ENCODE results near the gene ABHD15. TPM values are rescaled to one million over a fixed set of nuclear protein-coding genes. Genes with fewer than 3 reads are reported as not detected.

The ABHD15 gene
- total and polyA plus RNA-seq, 9 of the 15 experiments (the other 6 are each of a cell fraction or from before 2014, with no cell fraction given): 0.85 to 4.2 (median 2.1) TPM

- Histone ChIP-seq H3K27ac (ENCODE audit: extremely low read depth, low read depth, low read length) (no peak overlapping the region), H3K9ac (ENCODE audit: insufficient read depth in 1 of 2, low read depth in 2 of 2, low read length in 2 of 2) (0 out of 4 replicates have a peak overlapping the region, but pooled peaks of 1 of the 2 experiments have one; percentile 4), H3K79me2 (ENCODE audit: control insufficient read depth, insufficient read depth, low read length) (peaks cover 12% of the 10 kb centered on the region), H3K4me3 (no peak overlapping the region), H4K20me1 (replicated peaks; ENCODE audit: control insufficient read depth, insufficient read depth, low read length) (no peaks in the 10 kb centered on the region; the same call in 1 of the 2 replicates), H3K4me2 (ENCODE audit: insufficient read depth, low read length) (no peak overlapping the region), H2AFZ (ENCODE audit: low read depth, low read length) (no peak overlapping the region), H3K9me1 (ENCODE audit: control insufficient read depth, insufficient read depth, low read length) (peaks cover 2% of the 10 kb centered on the region), H3K4me1 (replicated peaks in 1 of 2; ENCODE audit: control insufficient read depth in 2 of 2, insufficient read depth in 2 of 2, low read length in 2 of 2) (peaks cover 6 to 42% of the 10 kb centered on the region in 2 experiments; a peak in 4 of 5 replicates), H3K36me3 (ENCODE audit: control insufficient read depth, insufficient read depth, low read length) (peaks cover 30% of the 10 kb centered on the region; the same call in 1 of the 3 replicates), H3K9me3 (replicated peaks; ENCODE audit: control insufficient read depth, insufficient read depth, low read depth, low read length) (no peaks in the 10 kb centered on the region), H3K27me3 (ENCODE audit: control insufficient read depth in 2 of 2, insufficient read depth in 2 of 2, low read length in 2 of 2) (no peaks in the 10 kb centered on the region)
- WGBS (ENCODE audit: insufficient coverage, low coverage, missing lambda C conversion rate): 89% methylated on average over 11 of the region's 13 CpGs
- no peak for ATAC-seq
- DNase-seq (ENCODE audit: extremely low read depth in 1 of 4, low spot score in 3 of 4): no peak
- BruUV-seq (replicated peaks): no TSS peak
- TF ChIP-seq ZNF695 (CRISPR knock-in tag; IDR thresholded peaks at IDR 0.05) (no peak), NFE2 (IDR thresholded peaks at IDR 0.05; ENCODE audit: low read depth) (no peak), RNF219 (CRISPR knock-in tag; IDR thresholded peaks at IDR 0.05) (no peak), THAP12 (CRISPR knock-in tag; IDR thresholded peaks at IDR 0.05) (no peak), CBX2 (IDR thresholded peaks at IDR 0.05; ENCODE audit: insufficient read depth, low read length, poor library complexity, severe bottlenecking) (no peak), MYNN (IDR thresholded peaks at IDR 0.05) (no peak), MYNN (CRISPR knock-in tag; IDR thresholded peaks at IDR 0.05) (no peak), ZZZ3 (IDR thresholded peaks at IDR 0.05) (no peak), CREM (IDR thresholded peaks at IDR 0.05; ENCODE audit: low read depth) (no peak), TEAD4 (IDR thresholded peaks at IDR 0.05; ENCODE audit: low read length) (no peak), TEAD4 (CRISPR knock-in tag; IDR thresholded peaks at IDR 0.05; ENCODE audit: borderline replicate concordance) (no peak), NONO (IDR thresholded peaks at IDR 0.05; ENCODE audit: low read depth in 2 of 2, low read length in 1 of 2) (no peak), ZNF146 (CRISPR knock-in tag; IDR thresholded peaks at IDR 0.05; ENCODE audit: unreplicated experiment) (no peak), SLC30A9 (CRISPR knock-in tag; IDR thresholded peaks at IDR 0.05) (no peak), RBM14 (IDR thresholded peaks at IDR 0.05; ENCODE audit: borderline replicate concordance, insufficient read depth, low read depth, low read length) (no peak), GATAD2A (IDR thresholded peaks at IDR 0.05) (no peak), TOE1 (IDR thresholded peaks at IDR 0.05; ENCODE audit: borderline replicate concordance) (no peak), TOE1 (CRISPR knock-in tag; IDR thresholded peaks at IDR 0.05; ENCODE audit: borderline replicate concordance, low read depth) (no peak), OTX1 (CRISPR knock-in tag; IDR thresholded peaks at IDR 0.05) (no peak), POLR3A (IDR thresholded peaks at IDR 0.05; ENCODE audit: borderline replicate concordance, extremely low read depth, insufficient read depth, insufficient read length) (no peak), NFIX (CRISPR knock-in tag; IDR thresholded peaks at IDR 0.05; ENCODE audit: low read depth) (no peak)
- intact Hi-C loops (cut with micrococcal nuclease): no loop called here
- in situ Hi-C loops (cut with MboI): no loop called here
- ChIA-PET POLR2A (no interaction called here), CTCF (ENCODE audit: low intra/inter-chr PET ratio) (no interaction called here)
- FAIRE-seq: no peak
Measured at GRCh38 chr17:29582772-29583171, 15.9 kb upstream of the ABHD15 start.
